HL-60/S4 treated with phorbol 12-myristate 13-acetate at 8.2 ng/mL for 4 days and 3 days (cell line): ENCODE results near the gene SNAP29.
"Not testable (repeated sequence)": the region's sequence is repeated elsewhere in the genome, so short reads cannot be mapped to it uniquely, and the experiment has no call there.

Experiments used
- in situ Hi-C: fragments of 300-500 bp; cut with MboI; formaldehyde crosslinking; loops from 2 replicates; pipeline ENCODE4 v1.15.0; 2022; ENCODE audit warnings: low sequenced_read_pairs

The SNAP29 gene

DNA sequence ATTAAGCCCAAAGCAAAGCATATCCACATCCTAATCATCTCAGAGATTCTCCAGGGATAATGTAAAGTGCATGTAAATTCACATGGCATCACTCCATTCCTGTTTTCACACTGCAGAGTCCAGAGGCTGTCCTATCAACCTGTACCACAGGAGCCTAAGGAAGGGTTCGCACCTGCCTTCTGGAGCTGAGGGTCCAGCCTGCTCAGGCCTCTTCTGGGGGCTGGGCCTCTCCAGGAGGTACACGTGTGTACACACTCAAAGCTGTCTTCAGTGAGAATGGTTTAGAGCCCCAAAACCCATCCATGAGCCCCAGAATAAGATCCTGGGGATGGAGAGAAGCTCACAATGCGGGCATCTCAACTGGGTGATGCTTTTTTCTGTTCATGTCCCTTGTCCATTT, 24.1 kb upstream of the SNAP29 start:
- in situ Hi-C loops = no loop called here

GRCh38 chr22:20836987-20837823, 21.6 kb upstream of the SNAP29 start:
- in situ Hi-C loops = no loop called here

DNA sequence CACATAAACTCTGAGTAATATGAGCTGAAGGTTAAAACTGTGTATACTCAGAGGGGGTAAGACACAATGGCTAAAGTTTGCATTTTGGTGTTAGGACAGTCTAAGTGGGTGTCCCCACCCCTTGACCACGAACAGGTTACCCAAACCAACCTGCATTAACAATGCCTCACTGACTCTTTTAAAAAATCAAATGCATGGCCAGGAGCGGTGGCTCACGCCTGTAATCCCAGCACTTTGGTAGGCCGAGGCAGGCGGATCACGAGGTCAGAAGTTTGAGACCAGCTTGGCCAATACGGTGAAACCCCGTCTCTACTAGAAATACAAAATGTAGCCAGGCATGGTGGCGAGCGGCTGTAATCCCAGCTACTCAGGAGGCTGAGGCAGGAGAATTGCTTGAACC, 19.5 kb upstream of the SNAP29 start:
- in situ Hi-C loops = not testable (repeated sequence)

DNA sequence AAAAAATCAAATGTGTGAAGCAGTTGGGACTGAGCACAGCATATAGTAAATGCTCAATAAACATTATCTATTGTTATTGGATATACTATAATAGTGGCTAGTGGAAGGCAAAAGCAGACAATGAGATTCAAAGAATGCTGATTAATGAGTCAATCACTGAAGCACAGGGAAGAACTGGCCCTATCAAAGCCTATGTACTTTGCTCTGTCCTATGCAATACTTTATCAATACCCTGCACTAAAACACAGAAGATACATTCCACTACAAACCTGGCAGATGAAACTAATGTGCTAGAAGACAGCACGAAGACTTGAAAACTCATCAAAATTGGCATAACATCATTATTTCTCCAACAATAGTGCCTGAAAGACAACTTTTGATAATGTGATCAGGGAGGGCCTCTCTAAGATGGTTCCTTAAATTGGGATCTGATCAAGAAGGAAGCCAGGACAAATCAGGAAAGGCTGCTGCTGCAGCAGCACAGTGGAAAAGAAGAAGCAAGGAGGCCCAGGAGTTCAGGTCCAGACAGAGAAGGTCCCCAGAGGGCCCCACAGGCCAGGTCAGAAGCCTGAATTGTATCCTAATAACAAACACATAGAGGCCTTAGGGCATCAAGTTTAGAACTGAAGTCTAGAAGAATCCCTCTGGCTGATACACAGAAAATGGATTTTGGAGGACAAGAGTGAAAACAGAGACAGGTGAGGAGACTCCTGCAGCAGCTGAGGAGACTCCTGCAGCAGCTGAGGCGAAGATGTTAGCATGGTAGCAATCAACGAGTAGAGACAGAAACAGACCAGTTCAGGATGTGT, 18.8 kb upstream of the SNAP29 start:
- in situ Hi-C loops = no loop called here

DNA sequence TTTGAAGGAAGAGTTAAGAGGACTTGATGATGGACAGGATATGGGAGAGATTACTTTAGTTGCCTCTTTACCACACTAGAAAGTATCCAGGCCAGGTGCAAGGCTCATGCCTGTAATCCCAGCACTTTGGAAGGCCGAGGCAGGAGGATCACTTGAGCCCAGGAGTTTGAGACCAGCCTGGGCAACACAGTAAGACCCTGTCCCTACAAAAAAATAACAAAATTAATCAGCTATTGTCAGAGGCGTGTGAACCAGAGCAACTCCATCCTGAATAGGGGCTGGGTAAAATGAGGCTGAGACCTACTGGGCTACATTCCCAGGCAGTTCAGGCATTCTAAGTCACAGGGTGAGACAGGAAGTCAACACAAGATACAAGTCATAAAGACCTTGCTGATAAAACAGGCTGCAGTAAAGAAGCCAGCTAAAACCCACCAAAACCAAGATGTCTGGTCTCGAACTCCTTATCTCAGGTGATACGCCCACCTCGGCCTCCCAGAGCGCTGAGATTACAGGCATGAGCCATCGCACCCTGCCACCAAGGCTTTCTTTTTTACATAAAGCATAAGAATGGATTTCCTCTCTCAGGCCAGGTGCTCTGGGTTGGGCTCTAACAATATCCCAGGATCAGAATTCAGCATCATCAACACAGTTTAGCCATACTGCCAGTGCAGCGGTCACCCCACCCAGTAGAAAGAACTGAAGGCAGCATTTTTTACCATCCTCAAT, 18.0 kb upstream of the SNAP29 start:
- in situ Hi-C loops = no loop called here

GRCh38 chr22:20843501-20843900, 15.3 kb upstream of the SNAP29 start:
- in situ Hi-C loops = no loop called here

GRCh38 chr22:20844055-20845037, 14.5 kb upstream of the SNAP29 start:
- in situ Hi-C loops = no loop called here

- in situ Hi-C loops = no loop called here
Measured at GRCh38 chr22:20847318-20847822, 11.4 kb upstream of the SNAP29 start.

GRCh38 chr22:20852076-20852475, 6.7 kb upstream of the SNAP29 start:
- in situ Hi-C loops = no loop called here

- in situ Hi-C loops = no loop called here
Measured at GRCh38 chr22:20852503-20852902, 6.3 kb upstream of the SNAP29 start.

DNA sequence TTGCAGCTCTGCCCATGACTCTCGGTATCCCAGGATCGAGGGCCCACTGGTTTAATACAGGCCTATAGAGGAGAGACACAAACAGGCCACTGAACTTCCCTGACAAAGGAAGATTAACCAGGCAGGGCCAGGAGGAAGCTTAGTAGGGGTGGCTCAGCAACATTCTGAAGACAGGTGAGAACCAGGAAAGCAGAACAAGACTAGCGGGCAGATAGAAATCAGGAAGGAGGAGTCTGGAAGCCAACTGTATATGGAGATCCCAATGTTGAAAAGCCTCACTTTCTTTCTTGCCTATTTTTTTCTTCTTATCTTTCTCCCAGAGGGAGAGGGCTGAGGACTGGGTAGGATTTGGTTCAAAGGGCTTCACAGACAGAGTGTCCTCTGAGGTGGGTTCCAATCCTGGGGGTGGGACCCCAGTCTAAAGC, 5.6 kb upstream of the SNAP29 start:
- in situ Hi-C loops = no loop called here

GRCh38 chr22:20857247-20857643, 1.6 kb upstream of the SNAP29 start:
- in situ Hi-C loops = no loop called here

GRCh38 chr22:20857838-20858614, 781 bp upstream of the SNAP29 start:
- in situ Hi-C loops = no loop called here

GRCh38 chr22:20859615-20860014, 808 bp downstream of the SNAP29 start:
- in situ Hi-C loops = no loop called here

DNA sequence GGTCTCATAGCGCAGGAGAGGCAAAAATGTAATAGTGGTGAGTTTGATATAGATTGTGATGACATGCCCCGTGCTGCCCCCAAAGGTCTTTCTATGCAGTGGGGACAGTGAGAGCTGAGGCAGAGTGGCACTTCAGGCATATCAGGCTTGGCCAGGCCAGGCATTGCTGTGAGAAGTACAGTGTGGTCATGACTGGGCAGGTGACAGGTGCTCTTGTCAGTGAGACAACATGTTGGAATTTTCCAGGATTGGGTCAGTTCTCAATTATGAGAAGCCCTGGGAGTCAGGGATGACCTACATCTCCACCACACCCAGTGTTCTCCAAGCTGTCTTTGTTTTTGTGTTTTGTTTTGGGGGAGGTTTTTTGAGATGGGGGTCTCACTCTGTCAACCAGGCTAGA, 3.7 kb downstream of the SNAP29 start:
- in situ Hi-C loops = no loop called here

DNA sequence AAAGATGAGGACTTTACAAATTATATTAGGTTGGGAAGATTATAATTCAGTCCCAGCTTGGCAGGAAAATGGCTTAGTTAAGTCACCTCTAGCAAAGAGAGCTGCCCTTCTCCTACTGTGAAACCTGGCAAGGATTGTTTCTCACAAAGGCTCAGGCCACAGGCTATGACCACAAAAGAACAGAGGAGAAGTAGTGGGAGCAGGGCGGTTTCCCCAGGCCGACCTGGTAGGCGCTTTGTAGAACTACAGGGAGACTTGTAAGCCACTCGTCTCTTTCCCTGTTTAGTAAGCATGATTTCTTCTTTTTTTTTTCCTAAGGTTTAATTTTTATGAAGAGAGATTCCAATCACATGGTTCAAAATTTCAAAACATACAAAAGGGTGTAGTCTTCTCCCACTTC, 4.6 kb downstream of the SNAP29 start:
- in situ Hi-C loops = no loop called here

DNA sequence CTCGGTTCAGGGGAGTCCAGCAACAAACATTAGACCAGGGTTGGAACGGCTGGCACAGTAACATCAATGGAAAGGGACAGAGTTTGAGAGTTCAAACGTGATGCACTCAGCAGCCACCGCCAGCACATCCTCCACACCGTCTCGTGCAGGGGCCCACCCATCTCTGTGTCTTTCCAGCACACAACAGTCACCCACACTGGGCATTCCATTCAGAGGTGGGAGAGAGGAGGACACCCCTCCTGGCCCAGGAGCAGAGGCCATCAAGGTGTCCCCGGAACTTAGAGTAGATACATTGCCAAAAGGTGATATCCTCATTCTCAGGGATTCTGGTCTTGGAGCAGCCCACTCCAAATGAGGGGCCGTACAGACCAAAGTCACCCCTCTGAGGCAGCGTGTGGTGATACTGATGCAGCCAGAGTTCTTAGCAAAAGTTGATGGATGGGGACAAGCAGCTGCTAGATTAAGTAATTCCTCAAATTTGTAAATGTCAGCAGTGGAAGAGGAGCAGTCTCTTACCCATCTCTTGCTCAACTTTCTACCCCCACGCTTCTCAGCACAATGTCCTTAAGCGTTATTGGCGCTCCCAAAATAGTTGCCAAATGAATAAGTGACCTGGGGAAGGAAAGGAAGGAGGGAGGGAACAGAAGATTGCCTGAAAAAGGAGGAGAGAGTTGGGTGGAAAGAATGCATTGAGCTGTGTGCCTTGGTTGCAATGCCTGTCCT, 5.5 kb downstream of the SNAP29 start:
- in situ Hi-C loops = no loop called here

- in situ Hi-C loops = no loop called here
Measured at GRCh38 chr22:20865331-20865730, 6.5 kb downstream of the SNAP29 start.
